Hepatocyte (in vitro differentiated cells): Measurements from ENCODE around the gene RIOX2. TPM values are rescaled to one million over a fixed set of nuclear protein-coding genes. Genes with fewer than 3 reads are reported as not detected.
A peak's percentile ranks its signal among the peaks of the same experiment; 100 is the strongest.

ENCODE experiments used
- DNase-seq: peaks from one replicate; pipeline ENCODE4 v3.0.0-alpha.2; 2016; ENCODE audit warnings: low spot score
- H2AFZ ChIP-seq: fragments of 200-600 bp; sonication (generic); 2 replicates; pipeline ENCODE4 v1.6.0; 2016; ENCODE audit warnings: antibody characterized with exemption, mild to moderate bottlenecking
- H3K27ac ChIP-seq: fragments of 200-600 bp; sonication (generic); 2 replicates; pipeline ENCODE4 v1.5.1; 2016; ENCODE audit warnings: mild to moderate bottlenecking
- H3K27me3 ChIP-seq: fragments of 200-600 bp; sonication (generic); 2 replicates; pipeline ENCODE4 v1.6.1; 2016
- H3K36me3 ChIP-seq: fragments of 200-600 bp; sonication (generic); replicated peaks from 2 replicates; pipeline ENCODE4 v1.5.1; 2016; ENCODE audit warnings: low read depth; ENCODE audit not compliant: insufficient read depth
- H3K4me1 ChIP-seq: fragments of 200-600 bp; sonication (generic); 2 replicates; pipeline ENCODE4 v1.5.1; 2016; ENCODE audit warnings: mild to moderate bottlenecking, moderate library complexity; ENCODE audit not compliant: insufficient read depth
- H3K4me2 ChIP-seq: fragments of 200-600 bp; sonication (generic); 2 replicates; pipeline ENCODE4 v1.6.0; 2016
- H3K4me3 ChIP-seq: fragments of 200-600 bp; sonication (generic); 2 replicates; pipeline ENCODE4 v1.5.1; 2016; ENCODE audit warnings: mild to moderate bottlenecking
- H3K79me2 ChIP-seq: fragments of 200-600 bp; sonication (generic); 2 replicates; pipeline ENCODE4 v1.6.0; 2017; ENCODE audit warnings: mild to moderate bottlenecking
- H3K9me2 ChIP-seq: fragments of 200-600 bp; sonication (generic); replicated peaks from 2 replicates; pipeline ENCODE4 v1.6.0; 2017; ENCODE audit warnings: mild to moderate bottlenecking; ENCODE audit not compliant: insufficient read depth
- H3K9me3 ChIP-seq: fragments of 200-600 bp; sonication (generic); 2 replicates; pipeline ENCODE4 v1.5.1; 2016; ENCODE audit warnings: low read depth, mild to moderate bottlenecking
- H4K20me1 ChIP-seq: fragments of 200-600 bp; sonication (generic); 2 replicates; pipeline ENCODE4 v1.6.0; 2016; ENCODE audit warnings: mild to moderate bottlenecking; ENCODE audit not compliant: insufficient read depth, poor library complexity, severe bottlenecking
- EZH2 ChIP-seq: fragments of 200-600 bp; sonication (generic); IDR thresholded peaks from 2 replicates; pipeline ENCODE4 v1.6.1; 2016; ENCODE audit warnings: antibody characterized with exemption, mild to moderate bottlenecking, borderline replicate concordance
- EZH2phosphoT487 ChIP-seq: fragments of 200-600 bp; sonication (generic); IDR thresholded peaks from one replicate; pipeline ENCODE4 v1.6.1; 2018; ENCODE audit warnings: antibody characterized with exemption, mild to moderate bottlenecking, low read depth, moderate library complexity; ENCODE audit not compliant: unreplicated experiment, severe bottlenecking
- whole genome bisulfite sequencing: methylation state at CpG from one replicate; pipeline ENCODE4 v1.1.6; 2016; ENCODE audit warnings: low lambda C conversion rate; ENCODE audit errors: missing lambda C conversion rate; 5-methylcytosine and 5-hydroxymethylcytosine counted together
- polyA plus RNA-seq: library from polyadenylated mRNA; unstranded; fragments of >200 nt; fragmentation: Nextera tagmentation; extraction: Ambion mirVana; gene quantifications from 2 replicates; pipeline ENCODE4 v1.2.1, GENCODE V29; 2016
- total RNA-seq: library from RNA; depleted of rRNA; stranded (reverse); fragments of >200 nt; gene quantifications from 2 replicates; pipeline ENCODE4 v1.2.3, GENCODE V29; 2014
- TF ChIP-seq, protein P1 (sequence below): fragments of 200-600 bp; sonication (generic); IDR thresholded peaks from 2 replicates; pipeline ENCODE4 v1.5.1; 2016; ENCODE audit warnings: antibody characterized with exemption, mild to moderate bottlenecking; ENCODE audit not compliant: poor library complexity

Gene RIOX2
- total and polyA plus RNA-seq, 2 experiments from 2014 or later = 15.5 to 26.2 TPM

DNA sequence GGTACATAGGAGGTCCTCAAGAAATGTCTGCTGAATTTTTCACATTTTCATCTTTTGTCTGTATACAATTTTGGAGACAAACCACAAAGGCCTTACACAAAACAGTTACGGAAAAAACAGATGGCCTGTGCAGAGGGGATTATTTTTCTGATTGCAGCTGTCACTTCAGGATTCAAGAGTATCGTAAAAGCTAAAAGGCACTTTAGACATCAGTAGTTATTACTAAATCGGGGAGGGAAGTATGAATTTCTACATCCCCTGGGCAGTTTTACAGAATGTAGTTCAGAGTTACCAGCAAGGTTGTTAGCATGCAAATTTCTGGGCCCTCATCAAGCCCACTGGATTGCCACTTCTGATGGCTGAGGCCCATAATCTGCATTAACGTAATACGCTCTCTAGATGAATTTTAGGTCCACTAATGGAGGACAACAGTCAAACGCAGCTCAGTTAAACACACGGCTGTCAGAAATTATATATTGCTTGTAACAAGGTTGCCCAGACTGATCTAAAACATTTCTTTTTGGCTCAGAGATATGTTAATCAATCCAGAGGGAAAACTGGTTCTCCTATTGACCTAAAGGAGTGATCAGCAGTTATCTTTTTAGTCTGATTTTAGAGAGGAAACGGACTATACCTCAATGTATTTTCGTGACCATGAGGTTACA is 1.1 kb downstream of the RIOX2 start:
- Histone ChIP-seq H4K20me1 (no peaks in the 10 kb centered on the region), H3K27me3 (no peaks in the 10 kb centered on the region), H3K4me2 (peak overlapping the region; percentile 92), H3K9me2 (no peaks in the 10 kb centered on the region), H2AFZ (peak overlapping the region; percentile 87), H3K9me3 (no peaks in the 10 kb centered on the region), H3K4me3 (no peak overlapping the region), H3K79me2 (peaks cover 40% of the 10 kb centered on the region), H3K36me3 (no peaks in the 10 kb centered on the region), H3K4me1 (peaks cover 14% of the 10 kb centered on the region), H3K27ac (peak overlapping the region; percentile 86)
- no peak for DNase-seq
- TF ChIP-seq, protein P1, sequence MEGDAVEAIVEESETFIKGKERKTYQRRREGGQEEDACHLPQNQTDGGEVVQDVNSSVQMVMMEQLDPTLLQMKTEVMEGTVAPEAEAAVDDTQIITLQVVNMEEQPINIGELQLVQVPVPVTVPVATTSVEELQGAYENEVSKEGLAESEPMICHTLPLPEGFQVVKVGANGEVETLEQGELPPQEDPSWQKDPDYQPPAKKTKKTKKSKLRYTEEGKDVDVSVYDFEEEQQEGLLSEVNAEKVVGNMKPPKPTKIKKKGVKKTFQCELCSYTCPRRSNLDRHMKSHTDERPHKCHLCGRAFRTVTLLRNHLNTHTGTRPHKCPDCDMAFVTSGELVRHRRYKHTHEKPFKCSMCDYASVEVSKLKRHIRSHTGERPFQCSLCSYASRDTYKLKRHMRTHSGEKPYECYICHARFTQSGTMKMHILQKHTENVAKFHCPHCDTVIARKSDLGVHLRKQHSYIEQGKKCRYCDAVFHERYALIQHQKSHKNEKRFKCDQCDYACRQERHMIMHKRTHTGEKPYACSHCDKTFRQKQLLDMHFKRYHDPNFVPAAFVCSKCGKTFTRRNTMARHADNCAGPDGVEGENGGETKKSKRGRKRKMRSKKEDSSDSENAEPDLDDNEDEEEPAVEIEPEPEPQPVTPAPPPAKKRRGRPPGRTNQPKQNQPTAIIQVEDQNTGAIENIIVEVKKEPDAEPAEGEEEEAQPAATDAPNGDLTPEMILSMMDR = no peak
- no peak for TF ChIP-seq EZH2
- no peak for TF ChIP-seq EZH2phosphoT487
- WGBS = 68% methylated on average over 9 of the region's 9 CpGs

DNA sequence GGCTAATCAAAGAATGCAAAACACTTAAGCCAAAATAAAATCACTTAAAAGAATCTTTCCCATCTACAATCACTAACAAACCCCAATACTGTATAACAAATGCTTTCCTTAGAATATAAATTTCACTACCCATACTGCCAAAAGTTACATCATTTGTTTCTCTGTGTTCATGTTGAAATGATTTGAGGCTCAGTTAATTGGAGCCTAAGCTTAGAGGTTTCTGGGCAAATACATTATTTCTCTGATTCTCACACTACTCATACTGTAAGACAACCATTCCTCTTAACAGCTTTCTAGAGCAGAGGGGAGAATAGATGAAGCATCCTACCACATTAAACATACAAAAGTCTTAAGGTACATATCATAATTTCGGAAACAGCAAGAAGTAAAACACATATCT is 2.1 kb downstream of the RIOX2 start:
- Histone ChIP-seq H3K79me2 (peaks cover 45% of the 10 kb centered on the region), H3K36me3 (no peaks in the 10 kb centered on the region), H3K9me3 (no peaks in the 10 kb centered on the region), H3K4me1 (peaks cover 14% of the 10 kb centered on the region), H3K4me3 (no peak overlapping the region), H3K9me2 (no peaks in the 10 kb centered on the region), H3K27me3 (no peaks in the 10 kb centered on the region), H3K27ac (no peak overlapping the region), H2AFZ (no peak overlapping the region), H3K4me2 (peak overlapping the region; percentile 92), H4K20me1 (no peaks in the 10 kb centered on the region)
- WGBS = 89% methylated on average over 1 of the region's 1 CpG
- TF ChIP-seq EZH2 = no peak
- TF ChIP-seq EZH2phosphoT487 = no peak
- TF ChIP-seq, protein P1 = no peak
- DNase-seq = no peak

DNA sequence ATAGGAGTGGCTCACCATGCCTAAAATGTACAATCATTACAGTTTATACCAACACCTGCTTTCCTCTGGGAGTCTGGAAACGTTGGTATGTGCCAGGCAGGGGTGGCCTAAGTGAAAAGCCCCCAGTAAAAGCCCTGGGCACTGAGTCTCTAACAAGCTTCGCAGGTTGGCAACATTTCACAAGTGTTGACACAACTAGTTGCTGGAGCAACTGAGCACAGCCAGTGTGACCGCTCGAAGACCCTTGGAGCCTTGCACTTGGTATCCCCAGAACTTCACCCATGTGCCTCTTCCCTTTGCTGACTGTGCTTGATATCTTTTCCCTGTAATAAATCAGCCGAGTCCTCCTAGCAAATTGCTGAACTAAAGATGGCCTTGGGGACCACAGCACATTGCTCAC is 2.7 kb downstream of the RIOX2 start:
- no peaks in the 10 kb centered on the region for H4K20me1 ChIP-seq
- no peaks in the 10 kb centered on the region for H3K27me3 ChIP-seq
- no peaks in the 10 kb centered on the region for H3K9me3 ChIP-seq
- peaks cover 14% of the 10 kb centered on the region for H3K4me1 ChIP-seq
- 86% methylated on average over 5 of the region's 5 CpGs for WGBS
- H3K9me2 ChIP-seq = no peaks in the 10 kb centered on the region
- no peak for TF ChIP-seq EZH2
- no peak for TF ChIP-seq EZH2phosphoT487
- TF ChIP-seq, protein P1 = no peak
- H3K4me3 ChIP-seq = no peak overlapping the region
- H3K27ac ChIP-seq = no peak overlapping the region
- no peak overlapping the region for H2AFZ ChIP-seq
- no peaks in the 10 kb centered on the region for H3K36me3 ChIP-seq
- peak overlapping the region; percentile 2 for H3K4me2 ChIP-seq
- no peak for DNase-seq
- peaks cover 48% of the 10 kb centered on the region for H3K79me2 ChIP-seq
